ENCODE measurements around the gene MFAP4.
A peak's percentile ranks its signal among the peaks of the same experiment; 100 is the strongest.

Gene MFAP4

GRCh38 chr17:19378416-19379360, 8.3 kb downstream of the MFAP4 start, which contains the start of gene MAPK7:
MAPK7 (plus strand) TSS chr17:19378498; CDS start chr17:19378901, 403 bp downstream.
- Mint-ChIP-seq H3K27me3 (no peaks in the 10 kb centered on the region), H3K4me1 (peaks cover 30% of the 10 kb centered on the region), H3K27ac (ENCODE audit: low read depth) (peak within 1 kb of the TSS; percentile 97), H3K9me3 (no peaks in the 10 kb centered on the region), H3K36me3 (ENCODE audit: insufficient read depth) (peaks cover 22% of the 10 kb centered on the region), H3K4me3 (peak within 1 kb of the TSS; percentile 100)
- DNase-seq (ENCODE audit: low spot score in 2 of 2), result no peak
- ATAC-seq (replicated peaks; ENCODE audit: extremely low read depth, poor library complexity, severe bottlenecking), result peak; percentile 2

- ATAC-seq (replicated peaks; ENCODE audit: extremely low read depth, poor library complexity, severe bottlenecking) (peak; percentile 94), DNase-seq (ENCODE audit: low spot score in 2 of 2) (peak; percentile 80 to 91)
- Mint-ChIP-seq H3K27ac (ENCODE audit: low read depth) (peak overlapping the region; percentile 97), H3K27me3 (no peaks in the 10 kb centered on the region), H3K4me1 (peaks cover 27% of the 10 kb centered on the region), H3K36me3 (ENCODE audit: insufficient read depth) (peaks cover 22% of the 10 kb centered on the region), H3K4me3 (peak overlapping the region; percentile 100), H3K9me3 (no peaks in the 10 kb centered on the region)
These were observed 9.2 kb downstream of the MFAP4 start for GRCh38 chr17:19377602-19378415.

GRCh38 chr17:19376811-19377210, 10.2 kb downstream of the MFAP4 start:
- Mint-ChIP-seq H3K9me3 (no peaks in the 10 kb centered on the region), H3K4me3 (peak overlapping the region; percentile 100), H3K36me3 (ENCODE audit: insufficient read depth) (peaks cover 22% of the 10 kb centered on the region), H3K27me3 (no peaks in the 10 kb centered on the region), H3K4me1 (peaks cover 35% of the 10 kb centered on the region), H3K27ac (ENCODE audit: low read depth) (peak overlapping the region; percentile 97)
- DNase-seq (ENCODE audit: low spot score in 2 of 2) (no peak), ATAC-seq (replicated peaks; ENCODE audit: extremely low read depth, poor library complexity, severe bottlenecking) (no peak)

- Mint-ChIP-seq H3K4me3 (peak overlapping the region; percentile 37), H3K27ac (ENCODE audit: low read depth) (no peak overlapping the region), H3K4me1 (peaks cover 40% of the 10 kb centered on the region), H3K36me3 (ENCODE audit: insufficient read depth) (peaks cover 16% of the 10 kb centered on the region), H3K27me3 (no peaks in the 10 kb centered on the region), H3K9me3 (no peaks in the 10 kb centered on the region)
- no peak for ATAC-seq (replicated peaks; ENCODE audit: extremely low read depth, poor library complexity, severe bottlenecking)
- no peak for DNase-seq (ENCODE audit: low spot score in 2 of 2)
These were observed 11.3 kb downstream of the MFAP4 start for GRCh38 chr17:19375732-19376131.

GRCh38 chr17:19374136-19374535, 12.9 kb downstream of the MFAP4 start:
- H3K9me3 Mint-ChIP-seq, result no peaks in the 10 kb centered on the region
- H3K4me1 Mint-ChIP-seq, result peaks cover 52% of the 10 kb centered on the region
- H3K27ac Mint-ChIP-seq (ENCODE audit: low read depth), result no peak overlapping the region
- no peak overlapping the region for H3K4me3 Mint-ChIP-seq
- no peaks in the 10 kb centered on the region for H3K27me3 Mint-ChIP-seq
- DNase-seq (ENCODE audit: low spot score in 2 of 2) (no peak), ATAC-seq (replicated peaks; ENCODE audit: extremely low read depth, poor library complexity, severe bottlenecking) (no peak)
- H3K36me3 Mint-ChIP-seq (ENCODE audit: insufficient read depth), result peaks cover 13% of the 10 kb centered on the region

GRCh38 chr17:19372866-19373504, 14.0 kb downstream of the MFAP4 start:
- Mint-ChIP-seq H3K36me3 (ENCODE audit: insufficient read depth) (peaks cover 8% of the 10 kb centered on the region), H3K27ac (ENCODE audit: low read depth) (no peak overlapping the region), H3K27me3 (no peaks in the 10 kb centered on the region), H3K9me3 (no peaks in the 10 kb centered on the region), H3K4me3 (no peak overlapping the region), H3K4me1 (peaks cover 60% of the 10 kb centered on the region)
- no peak for DNase-seq (ENCODE audit: low spot score in 2 of 2)
- ATAC-seq (replicated peaks; ENCODE audit: extremely low read depth, poor library complexity, severe bottlenecking), result no peak

- peak overlapping the region; percentile 34 for H3K4me3 Mint-ChIP-seq
- DNase-seq (ENCODE audit: low spot score in 2 of 2), result no peak
- H3K27me3 Mint-ChIP-seq, result no peaks in the 10 kb centered on the region
- H3K36me3 Mint-ChIP-seq (ENCODE audit: insufficient read depth), result peaks cover 3% of the 10 kb centered on the region
- ATAC-seq (replicated peaks; ENCODE audit: extremely low read depth, poor library complexity, severe bottlenecking), result no peak
- no peak overlapping the region for H3K27ac Mint-ChIP-seq (ENCODE audit: low read depth)
- H3K9me3 Mint-ChIP-seq, result no peaks in the 10 kb centered on the region
- H3K4me1 Mint-ChIP-seq, result peaks cover 57% of the 10 kb centered on the region
These were observed 14.6 kb downstream of the MFAP4 start for GRCh38 chr17:19372439-19372838.

- Mint-ChIP-seq H3K27ac (ENCODE audit: low read depth) (no peak overlapping the region), H3K4me3 (peak overlapping the region; percentile 34), H3K36me3 (ENCODE audit: insufficient read depth) (no peaks in the 10 kb centered on the region), H3K9me3 (no peaks in the 10 kb centered on the region), H3K4me1 (peaks cover 52% of the 10 kb centered on the region), H3K27me3 (no peaks in the 10 kb centered on the region)
- DNase-seq (ENCODE audit: low spot score in 2 of 2) (no peak), ATAC-seq (replicated peaks; ENCODE audit: extremely low read depth, poor library complexity, severe bottlenecking) (no peak)
These were observed 15.0 kb downstream of the MFAP4 start for GRCh38 chr17:19372011-19372370.

GRCh38 chr17:19371259-19372010, 15.6 kb downstream of the MFAP4 start:
- no peaks in the 10 kb centered on the region for H3K9me3 Mint-ChIP-seq
- no peaks in the 10 kb centered on the region for H3K36me3 Mint-ChIP-seq (ENCODE audit: insufficient read depth)
- DNase-seq (ENCODE audit: low spot score in 2 of 2) (no peak), ATAC-seq (replicated peaks; ENCODE audit: extremely low read depth, poor library complexity, severe bottlenecking) (no peak)
- peak overlapping the region; percentile 95 for H3K27ac Mint-ChIP-seq (ENCODE audit: low read depth)
- peaks cover 48% of the 10 kb centered on the region for H3K4me1 Mint-ChIP-seq
- peak overlapping the region; percentile 78 for H3K4me3 Mint-ChIP-seq
- H3K27me3 Mint-ChIP-seq, result no peaks in the 10 kb centered on the region

GRCh38 chr17:19370493-19370960, 16.5 kb downstream of the MFAP4 start:
- H3K36me3 Mint-ChIP-seq (ENCODE audit: insufficient read depth), result no peaks in the 10 kb centered on the region
- ATAC-seq (replicated peaks; ENCODE audit: extremely low read depth, poor library complexity, severe bottlenecking), result peak; percentile 41
- H3K9me3 Mint-ChIP-seq, result no peaks in the 10 kb centered on the region
- DNase-seq (ENCODE audit: low spot score in 2 of 2), result no peak
- peak overlapping the region; percentile 95 for H3K27ac Mint-ChIP-seq (ENCODE audit: low read depth)
- H3K27me3 Mint-ChIP-seq, result no peaks in the 10 kb centered on the region
- peak overlapping the region; percentile 78 for H3K4me3 Mint-ChIP-seq
- peaks cover 43% of the 10 kb centered on the region for H3K4me1 Mint-ChIP-seq

GRCh38 chr17:19369846-19370492, 17.0 kb downstream of the MFAP4 start:
- DNase-seq (ENCODE audit: low spot score in 2 of 2), result no peak
- H3K4me1 Mint-ChIP-seq, result peaks cover 43% of the 10 kb centered on the region

More at GRCh38 chr17:19369846-19370492, 17.0 kb downstream of the MFAP4 start:
- Mint-ChIP-seq H3K27me3 (no peaks in the 10 kb centered on the region), H3K4me3 (peak overlapping the region; percentile 78), H3K9me3 (no peaks in the 10 kb centered on the region), H3K27ac (ENCODE audit: low read depth) (peak overlapping the region; percentile 95), H3K36me3 (ENCODE audit: insufficient read depth) (no peaks in the 10 kb centered on the region)
- peak; percentile 86 for ATAC-seq (replicated peaks; ENCODE audit: extremely low read depth, poor library complexity, severe bottlenecking)
